ENCODE measurements around the gene RIC8B. TPM values are rescaled to one million over a fixed set of nuclear protein-coding genes. Genes with fewer than 3 reads are reported as not detected.
"Not testable (repeated sequence)": the region's sequence is repeated elsewhere in the genome, so short reads cannot be mapped to it uniquely, and the experiment has no call there.

RIC8B gene
- polyA plus RNA-seq, 2 donors, result 1.2 to 1.5 TPM

- WGBS, 2 donors, result 80 to 85% methylated on average over 3 of the region's 3 CpGs
- Histone ChIP-seq H3K27me3 (ENCODE audit: control insufficient read depth in 1 of 2, insufficient read depth in 2 of 2, low read length in 2 of 2) (no peaks in the 10 kb centered on the region), H3K9me3 (ENCODE audit: control insufficient read depth in 2 of 2, insufficient read depth in 1 of 2, low read depth in 1 of 2, low read length in 1 of 2) (no peaks in the 10 kb centered on the region), H3K4me1 (ENCODE audit: control insufficient read depth in 2 of 2, insufficient read depth in 2 of 2, low read length in 1 of 2) (no peaks in the 10 kb centered on the region), H3K27ac (ENCODE audit: low read depth in 2 of 2, low read length in 1 of 2) (no peak overlapping the region), H3K36me3 (ENCODE audit: control insufficient read depth in 2 of 2, insufficient read depth in 2 of 2, low read length in 1 of 2) (no peaks in the 10 kb centered on the region), H3K4me3 (ENCODE audit: low read depth in 1 of 2, low read length in 2 of 2) (no peak overlapping the region)
These were observed 140.5 kb downstream of the RIC8B start for GRCh38 chr12:106914796-106915634.

- Histone ChIP-seq H3K36me3 (ENCODE audit: control insufficient read depth in 2 of 2, insufficient read depth in 2 of 2, low read length in 1 of 2) (no peaks in the 10 kb centered on the region), H3K27ac (ENCODE audit: low read depth in 2 of 2, low read length in 1 of 2) (no peak overlapping the region), H3K4me1 (ENCODE audit: control insufficient read depth in 2 of 2, insufficient read depth in 2 of 2, low read length in 1 of 2) (no peaks in the 10 kb centered on the region), H3K4me3 (ENCODE audit: low read depth in 1 of 2, low read length in 2 of 2) (no peak overlapping the region), H3K27me3 (ENCODE audit: control insufficient read depth in 1 of 2, insufficient read depth in 2 of 2, low read length in 2 of 2) (no peaks in the 10 kb centered on the region), H3K9me3 (ENCODE audit: control insufficient read depth in 2 of 2, insufficient read depth in 1 of 2, low read depth in 1 of 2, low read length in 1 of 2) (no peaks in the 10 kb centered on the region)
- WGBS, 2 donors, result 69 to 79% methylated on average over 5 of the region's 5 CpGs
These were observed 141.1 kb downstream of the RIC8B start for GRCh38 chr12:106915635-106916026.

- H3K4me1 ChIP-seq (ENCODE audit: control insufficient read depth in 2 of 2, insufficient read depth in 2 of 2, low read length in 1 of 2), result no peaks in the 10 kb centered on the region
- no peak overlapping the region for H3K4me3 ChIP-seq (ENCODE audit: low read depth in 1 of 2, low read length in 2 of 2)
- H3K36me3 ChIP-seq (ENCODE audit: control insufficient read depth in 2 of 2, insufficient read depth in 2 of 2, low read length in 1 of 2), result no peaks in the 10 kb centered on the region
- H3K27ac ChIP-seq (ENCODE audit: low read depth in 2 of 2, low read length in 1 of 2), result no peak overlapping the region
- no peaks in the 10 kb centered on the region for H3K27me3 ChIP-seq (ENCODE audit: control insufficient read depth in 1 of 2, insufficient read depth in 2 of 2, low read length in 2 of 2)
- 55 to 67% methylated on average over 7 of the region's 7 CpGs for WGBS, 2 donors
- no peaks in the 10 kb centered on the region for H3K9me3 ChIP-seq (ENCODE audit: control insufficient read depth in 2 of 2, insufficient read depth in 1 of 2, low read depth in 1 of 2, low read length in 1 of 2)
These were observed 143.0 kb downstream of the RIC8B start for GRCh38 chr12:106917503-106917902.

GRCh38 chr12:106918746-106919145, 144.3 kb downstream of the RIC8B start:
- no peaks in the 10 kb centered on the region for H3K9me3 ChIP-seq (ENCODE audit: control insufficient read depth in 2 of 2, insufficient read depth in 1 of 2, low read depth in 1 of 2, low read length in 1 of 2)
- 28 to 34% methylated on average over 3 of the region's 3 CpGs for WGBS, 2 donors
- H3K36me3 ChIP-seq (ENCODE audit: control insufficient read depth in 2 of 2, insufficient read depth in 2 of 2, low read length in 1 of 2), result no peaks in the 10 kb centered on the region
- no peaks in the 10 kb centered on the region for H3K27me3 ChIP-seq (ENCODE audit: control insufficient read depth in 1 of 2, insufficient read depth in 2 of 2, low read length in 2 of 2)
- no peaks in the 10 kb centered on the region for H3K4me1 ChIP-seq (ENCODE audit: control insufficient read depth in 2 of 2, insufficient read depth in 2 of 2, low read length in 1 of 2)
- no peak overlapping the region for H3K27ac ChIP-seq (ENCODE audit: low read depth in 2 of 2, low read length in 1 of 2)
- no peak overlapping the region for H3K4me3 ChIP-seq (ENCODE audit: low read depth in 1 of 2, low read length in 2 of 2)

GRCh38 chr12:106919910-106920544, 145.5 kb downstream of the RIC8B start:
- no peaks in the 10 kb centered on the region for H3K4me1 ChIP-seq (ENCODE audit: control insufficient read depth in 2 of 2, insufficient read depth in 2 of 2, low read length in 1 of 2)
- H3K4me3 ChIP-seq (ENCODE audit: low read depth in 1 of 2, low read length in 2 of 2), result no peak overlapping the region
- no peak overlapping the region for H3K27ac ChIP-seq (ENCODE audit: low read depth in 2 of 2, low read length in 1 of 2)
- H3K36me3 ChIP-seq (ENCODE audit: control insufficient read depth in 2 of 2, insufficient read depth in 2 of 2, low read length in 1 of 2), result no peaks in the 10 kb centered on the region
- no peaks in the 10 kb centered on the region for H3K9me3 ChIP-seq (ENCODE audit: control insufficient read depth in 2 of 2, insufficient read depth in 1 of 2, low read depth in 1 of 2, low read length in 1 of 2)
- H3K27me3 ChIP-seq (ENCODE audit: control insufficient read depth in 1 of 2, insufficient read depth in 2 of 2, low read length in 2 of 2), result no peaks in the 10 kb centered on the region
- 41 to 47% methylated on average over 4 of the region's 4 CpGs for WGBS, 2 donors

- not testable (repeated sequence) for H3K36me3 ChIP-seq (ENCODE audit: control insufficient read depth in 2 of 2, insufficient read depth in 2 of 2, low read length in 1 of 2); H3K27ac ChIP-seq (ENCODE audit: low read depth in 2 of 2, low read length in 1 of 2); H3K27me3 ChIP-seq (ENCODE audit: control insufficient read depth in 1 of 2, insufficient read depth in 2 of 2, low read length in 2 of 2); H3K9me3 ChIP-seq (ENCODE audit: control insufficient read depth in 2 of 2, insufficient read depth in 1 of 2, low read depth in 1 of 2, low read length in 1 of 2); H3K4me3 ChIP-seq (ENCODE audit: low read depth in 1 of 2, low read length in 2 of 2); H3K4me1 ChIP-seq (ENCODE audit: control insufficient read depth in 2 of 2, insufficient read depth in 2 of 2, low read length in 1 of 2)
- 75 to 78% methylated on average over 2 of the region's 2 CpGs for WGBS, 2 donors
These were observed 147.5 kb downstream of the RIC8B start for GRCh38 chr12:106921976-106922375.

GRCh38 chr12:106923594-106923993, 149.1 kb downstream of the RIC8B start:
- not testable (repeated sequence) for H3K27ac ChIP-seq (ENCODE audit: low read depth in 2 of 2, low read length in 1 of 2); H3K9me3 ChIP-seq (ENCODE audit: control insufficient read depth in 2 of 2, insufficient read depth in 1 of 2, low read depth in 1 of 2, low read length in 1 of 2); H3K4me3 ChIP-seq (ENCODE audit: low read depth in 1 of 2, low read length in 2 of 2); H3K27me3 ChIP-seq (ENCODE audit: control insufficient read depth in 1 of 2, insufficient read depth in 2 of 2, low read length in 2 of 2); H3K36me3 ChIP-seq (ENCODE audit: control insufficient read depth in 2 of 2, insufficient read depth in 2 of 2, low read length in 1 of 2); H3K4me1 ChIP-seq (ENCODE audit: control insufficient read depth in 2 of 2, insufficient read depth in 2 of 2, low read length in 1 of 2)
- WGBS, 2 donors, result 83 to 91% methylated on average over 2 of the region's 2 CpGs

GRCh38 chr12:106924268-106924861, 149.9 kb downstream of the RIC8B start:
- Histone ChIP-seq H3K27ac (ENCODE audit: low read depth in 2 of 2, low read length in 1 of 2) (no peak overlapping the region), H3K9me3 (ENCODE audit: control insufficient read depth in 2 of 2, insufficient read depth in 1 of 2, low read depth in 1 of 2, low read length in 1 of 2) (no peaks in the 10 kb centered on the region), H3K4me1 (ENCODE audit: control insufficient read depth in 2 of 2, insufficient read depth in 2 of 2, low read length in 1 of 2) (no peaks in the 10 kb centered on the region), H3K27me3 (ENCODE audit: control insufficient read depth in 1 of 2, insufficient read depth in 2 of 2, low read length in 2 of 2) (no peaks in the 10 kb centered on the region), H3K36me3 (ENCODE audit: control insufficient read depth in 2 of 2, insufficient read depth in 2 of 2, low read length in 1 of 2) (no peaks in the 10 kb centered on the region), H3K4me3 (ENCODE audit: low read depth in 1 of 2, low read length in 2 of 2) (no peak overlapping the region)
- WGBS, 2 donors, result 67 to 76% methylated on average over 3 of the region's 3 CpGs

- Histone ChIP-seq H3K27me3 (ENCODE audit: control insufficient read depth in 1 of 2, insufficient read depth in 2 of 2, low read length in 2 of 2) (no peaks in the 10 kb centered on the region), H3K9me3 (ENCODE audit: control insufficient read depth in 2 of 2, insufficient read depth in 1 of 2, low read depth in 1 of 2, low read length in 1 of 2) (no peaks in the 10 kb centered on the region), H3K4me1 (ENCODE audit: control insufficient read depth in 2 of 2, insufficient read depth in 2 of 2, low read length in 1 of 2) (no peaks in the 10 kb centered on the region), H3K36me3 (ENCODE audit: control insufficient read depth in 2 of 2, insufficient read depth in 2 of 2, low read length in 1 of 2) (no peaks in the 10 kb centered on the region), H3K4me3 (ENCODE audit: low read depth in 1 of 2, low read length in 2 of 2) (no peak overlapping the region), H3K27ac (ENCODE audit: low read depth in 2 of 2, low read length in 1 of 2) (no peak overlapping the region)
- 91 to 97% methylated on average over 1 of the region's 1 CpG for WGBS, 2 donors
These were observed 152.2 kb downstream of the RIC8B start for GRCh38 chr12:106926657-106927056.
